Heart left ventricle (tissue), 13 donors: ENCODE results near the gene NOTUM.

Source experiments
- CTCF ChIP-seq, 12 donors: fragments of 200-600 bp; sonication (generic) in 4 of 12; IDR thresholded peaks; one replicate each; pipeline versions ENCODE4 v1.5.0 to v1.8.0; 2018 to 2022; ENCODE audit warnings: antibody characterized with exemption in 12 of 12, mild to moderate bottlenecking in 5 of 12
- POLR2A ChIP-seq, 2 donors: fragments of 450-650 bp; IDR thresholded peaks; one replicate each; pipeline ENCODE4 v1.6.1; 2017; ENCODE audit warnings: antibody characterized with exemption in 2 of 2, mild to moderate bottlenecking in 2 of 2, moderate library complexity in 2 of 2
- donor health status: ischemic (EF 13 %, LVEDD 7.1; RV severe dilation, severe dysfunction).
- donor health status: DM: no; HTN: yes; CAD: no.
- donor health status: DM: no; HTN: no; CAD: no.
- donor health status: ischemic (EF 25% LVEDD 6.9; RV normal size, moderate dysfunction).
- donor health status: ischemic (EF 25% LVEDD 5.7; RV mildly dilated, moderate dysfunction).
- donor health status: ischemic (EF 35%, LVEDD 5.7; RV mildly dilated, moderate dysfunction).
- donor health status: nonischemic (EF 11% LVEDD 7.7; RV severe dilation, severe dysfunction).
- donor health status: DM: yes; HTN: yes; CAD: no.
- donor health status: PGD.
- donor health status: ischemic (EF 29% LVEDD 5.4; RV normal size, mild dysfunction).
- donor health status: nonischemic (EF 23%, LVEDD 6.1; RV moderate dilation, normal function).

- TF ChIP-seq CTCF (IDR thresholded peaks at IDR 0.05) (no peak), POLR2A (IDR thresholded peaks at IDR 0.05) (no peak)
These were observed 33.0 kb upstream of the NOTUM start for GRCh38 chr17:81993729-81994592.
